ENCODE results near the gene PLXDC1. TPM values are rescaled to one million over a fixed set of nuclear protein-coding genes. Genes with fewer than 3 reads are reported as not detected.

Gene PLXDC1
- total and polyA plus RNA-seq, 2 of the 8 experiments (the other 6 are each of a cell fraction or from before 2014, with no cell fraction given), result 4.1 to 14.6 TPM

GRCh38 chr17:39097537-39097936 is 53.9 kb downstream of the PLXDC1 start (continued):
- TF ChIP-seq SAP30 (IDR thresholded peaks at IDR 0.05; ENCODE audit: insufficient read depth, insufficient replicate concordance, low read length) (no peak), NRF1 (IDR thresholded peaks at IDR 0.05; ENCODE audit: low read depth, low read length) (no peak), SIN3A (conservative IDR thresholded peaks at IDR 0.05 in 1 of 2, IDR thresholded peaks at IDR 0.05 in 1 of 2; ENCODE audit: low read depth in 1 of 2, low read length in 2 of 2) (no peak), TBP (IDR thresholded peaks at IDR 0.05; ENCODE audit: low read depth, low read length) (no peak), RAD21 (IDR thresholded peaks at IDR 0.05 in 1 of 2, conservative IDR thresholded peaks at IDR 0.05 in 1 of 2; ENCODE audit: low read depth in 2 of 2, low read length in 2 of 2) (no peak)

All from H1 (cell line).